SU-DHL-6 (cell line): ENCODE data around the gene SCFD2.

Experiments
- CTCF ChIP-seq: fragments of 200-600 bp; sonication (generic); IDR thresholded peaks from one replicate; pipeline ENCODE4 v1.5.1; 2017; ENCODE audit warnings: antibody characterized with exemption, mild to moderate bottlenecking, low read length, moderate library complexity; ENCODE audit not compliant: insufficient read depth, poor library complexity, severe bottlenecking
- EZH2phosphoT487 ChIP-seq: fragments of 200-600 bp; sonication (generic), shearing (Covaris generic); conservative IDR thresholded peaks from 2 replicates; pipeline ENCODE4 v1.6.1; 2018; ENCODE audit warnings: mild to moderate bottlenecking, antibody characterized with exemption, low read length, moderate library complexity, mixed read lengths

- TF ChIP-seq CTCF = peak; percentile 28
- TF ChIP-seq EZH2phosphoT487 = no peak
Observed at GRCh38 chr4:52983563-52984303, 382.1 kb downstream of the SCFD2 start.
